K562 (cell line): Measurements from ENCODE around the gene BMP6.

Experiments
- HMG20A ChIP-seq: fragments of 450-650 bp; formaldehyde crosslinking; conservative IDR thresholded peaks from 2 replicates; pipeline ENCODE4 v1.4.0; 2020; ENCODE audit warnings: mild to moderate bottlenecking, mixed read lengths
- TF ChIP-seq, protein P1 (sequence below), 3 experiments: IDR thresholded peaks in 2 of 3; conservative IDR thresholded peaks in 1 of 3; 2 replicates each; pipeline ENCODE4 v1.5.1; 2011 to 2012; ENCODE audit warnings: low read length in 3 of 3, mild to moderate bottlenecking in 3 of 3, control low read depth in 2 of 3, improper control_type of control experiment in 1 of 3, inconsistent platforms in 1 of 3, low read depth in 1 of 3, mixed read lengths in 1 of 3, moderate library complexity in 1 of 3; ENCODE audit not compliant: insufficient read depth in 2 of 3

DNA sequence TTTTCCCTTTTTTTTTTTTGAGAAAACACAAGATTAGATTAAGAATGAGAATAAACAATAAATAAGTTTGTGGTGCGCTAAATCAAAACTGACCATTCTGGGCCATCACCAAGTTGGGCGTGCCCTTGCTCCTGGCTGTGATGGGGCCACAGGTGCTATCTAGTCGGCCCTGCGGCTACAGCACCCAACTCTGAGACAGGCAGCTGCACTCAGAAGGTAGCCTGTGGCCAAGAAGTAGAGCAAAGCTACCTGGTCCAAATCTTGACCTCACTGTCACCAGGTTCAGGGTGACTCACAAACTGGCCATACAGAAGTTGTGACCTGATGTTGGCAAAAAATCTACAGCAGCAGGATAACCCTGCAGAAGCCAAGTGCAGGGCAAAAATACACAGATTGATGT is 181.3 kb downstream of the BMP6 start:
- TF ChIP-seq HMG20A (CRISPR knock-in tag) = no peak
- TF ChIP-seq, protein P1, sequence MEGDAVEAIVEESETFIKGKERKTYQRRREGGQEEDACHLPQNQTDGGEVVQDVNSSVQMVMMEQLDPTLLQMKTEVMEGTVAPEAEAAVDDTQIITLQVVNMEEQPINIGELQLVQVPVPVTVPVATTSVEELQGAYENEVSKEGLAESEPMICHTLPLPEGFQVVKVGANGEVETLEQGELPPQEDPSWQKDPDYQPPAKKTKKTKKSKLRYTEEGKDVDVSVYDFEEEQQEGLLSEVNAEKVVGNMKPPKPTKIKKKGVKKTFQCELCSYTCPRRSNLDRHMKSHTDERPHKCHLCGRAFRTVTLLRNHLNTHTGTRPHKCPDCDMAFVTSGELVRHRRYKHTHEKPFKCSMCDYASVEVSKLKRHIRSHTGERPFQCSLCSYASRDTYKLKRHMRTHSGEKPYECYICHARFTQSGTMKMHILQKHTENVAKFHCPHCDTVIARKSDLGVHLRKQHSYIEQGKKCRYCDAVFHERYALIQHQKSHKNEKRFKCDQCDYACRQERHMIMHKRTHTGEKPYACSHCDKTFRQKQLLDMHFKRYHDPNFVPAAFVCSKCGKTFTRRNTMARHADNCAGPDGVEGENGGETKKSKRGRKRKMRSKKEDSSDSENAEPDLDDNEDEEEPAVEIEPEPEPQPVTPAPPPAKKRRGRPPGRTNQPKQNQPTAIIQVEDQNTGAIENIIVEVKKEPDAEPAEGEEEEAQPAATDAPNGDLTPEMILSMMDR (IDR thresholded peaks at IDR 0.05 in 2 of 3, conservative IDR thresholded peaks at IDR 0.05 in 1 of 3; ENCODE audit: insufficient read depth in 2 of 3, low read depth in 1 of 3, low read length in 3 of 3) = no peak
